Fibroblast of upper back skin (primary cell): ENCODE results near the gene CEACAM1.
"Not testable (repeated sequence)": the region's sequence is repeated elsewhere in the genome, so short reads cannot be mapped to it uniquely, and the experiment has no call there.

Experiments
- DNase-seq: peaks from one replicate; pipeline ENCODE4 v3.0.0-alpha.2; 2013

Gene CEACAM1

GRCh38 chr19:42508892-42509444 lies 19.3 kb downstream of the CEACAM1 start:
- DNase-seq: no peak

DNA sequence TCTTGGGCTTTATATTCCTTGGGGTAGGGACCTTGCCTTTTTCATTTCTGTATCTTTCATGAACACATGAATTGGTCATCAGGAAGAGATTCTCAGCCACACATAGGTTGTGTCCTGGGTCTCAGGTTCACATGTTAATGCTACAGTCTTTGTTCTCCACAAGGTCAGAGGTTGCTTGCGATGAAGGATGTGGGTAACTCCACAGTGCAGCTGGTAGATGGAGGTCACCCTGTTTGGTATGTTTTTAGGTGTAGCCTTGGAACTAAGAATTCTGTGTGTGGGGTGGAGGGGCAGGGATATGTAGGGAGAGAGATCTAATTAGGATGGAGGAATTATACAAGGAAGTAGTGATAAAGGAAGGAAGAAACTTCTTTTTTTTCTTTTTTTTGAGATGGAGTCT lies 23.2 kb downstream of the CEACAM1 start:
- no peak for DNase-seq

DNA sequence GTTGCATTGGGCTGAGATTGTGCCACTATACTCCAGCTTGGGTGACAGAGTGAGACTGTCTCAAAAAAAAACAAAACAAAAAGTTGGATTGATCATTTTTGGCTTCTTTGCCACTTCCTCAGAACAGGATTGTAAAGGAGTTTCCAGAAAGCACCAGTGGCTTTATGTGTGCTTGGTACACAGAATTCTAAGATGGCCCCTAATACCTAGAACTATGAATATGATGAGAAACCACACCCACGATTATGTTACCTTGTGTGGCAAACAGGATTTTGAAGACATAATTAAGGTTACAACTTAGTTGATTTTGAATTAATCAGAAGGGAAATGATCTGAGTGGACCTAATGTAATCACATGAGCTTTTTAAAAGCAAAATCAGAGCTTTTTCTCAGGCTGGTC lies 26.5 kb downstream of the CEACAM1 start:
- no peak for DNase-seq

- not testable (repeated sequence) for DNase-seq
Measured at GRCh38 chr19:42501243-42501642, 27.0 kb downstream of the CEACAM1 start.

DNA sequence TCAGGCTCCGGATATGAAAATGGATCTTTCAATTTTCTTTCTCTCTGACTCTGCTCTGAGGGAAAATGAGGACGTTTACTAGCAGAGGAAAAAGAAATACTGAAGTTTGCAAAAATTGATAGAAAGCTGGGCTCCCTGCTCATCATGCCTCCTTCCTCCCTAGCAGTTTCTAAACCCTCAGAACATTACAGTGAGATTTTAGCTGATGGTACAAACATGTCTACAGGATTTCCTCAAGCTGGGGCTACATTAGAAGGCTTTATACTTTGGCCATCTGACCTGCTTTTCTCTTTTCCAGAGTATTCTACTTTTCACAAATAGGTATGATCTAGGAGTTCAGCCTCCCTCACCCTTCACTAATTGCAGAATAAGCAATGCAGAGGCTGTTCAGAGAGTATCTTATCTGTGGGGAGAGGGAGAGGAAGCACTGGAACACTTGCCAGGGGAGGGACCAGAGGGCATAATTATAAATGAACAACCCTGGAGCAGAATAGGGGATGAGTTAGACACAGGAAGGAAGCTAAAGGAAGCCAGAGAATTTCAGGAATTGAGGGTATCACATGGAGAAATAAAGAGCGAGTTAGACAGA lies 30.0 kb downstream of the CEACAM1 start:
- no peak for DNase-seq

GRCh38 chr19:42497492-42498168 lies 30.7 kb downstream of the CEACAM1 start:
- no peak for DNase-seq

DNA sequence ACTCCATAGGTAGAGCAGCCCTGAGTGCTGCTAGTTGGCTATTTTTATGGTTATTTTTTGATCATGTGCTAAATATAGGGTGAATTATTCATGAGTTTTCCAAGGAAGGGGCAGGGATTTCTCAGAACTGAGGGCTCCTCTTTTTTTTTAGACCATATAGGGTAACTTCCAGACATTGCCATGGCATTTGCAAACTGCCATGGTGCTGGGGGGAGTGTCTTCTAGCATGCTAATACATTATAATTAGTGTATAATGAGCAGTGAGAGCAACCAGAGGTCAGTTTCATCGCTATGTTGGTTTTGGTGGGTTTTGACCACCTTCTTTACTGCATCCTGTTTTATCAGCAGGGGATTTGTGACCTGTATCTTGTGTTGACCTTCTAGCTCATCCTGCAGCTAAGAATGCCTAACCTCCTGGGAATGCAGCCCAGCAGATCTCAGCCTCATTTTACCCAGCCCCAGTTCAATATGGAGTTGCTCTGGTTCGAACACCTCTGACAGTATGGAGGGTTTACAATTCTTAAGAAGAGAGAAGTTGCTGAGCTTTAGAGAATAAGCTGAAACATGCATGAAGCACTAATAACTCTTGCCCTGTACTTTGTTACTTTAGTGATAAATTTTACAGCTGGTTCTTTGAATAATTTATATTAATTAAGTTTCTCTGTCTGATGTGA lies 31.7 kb downstream of the CEACAM1 start:
- DNase-seq: no peak

DNA sequence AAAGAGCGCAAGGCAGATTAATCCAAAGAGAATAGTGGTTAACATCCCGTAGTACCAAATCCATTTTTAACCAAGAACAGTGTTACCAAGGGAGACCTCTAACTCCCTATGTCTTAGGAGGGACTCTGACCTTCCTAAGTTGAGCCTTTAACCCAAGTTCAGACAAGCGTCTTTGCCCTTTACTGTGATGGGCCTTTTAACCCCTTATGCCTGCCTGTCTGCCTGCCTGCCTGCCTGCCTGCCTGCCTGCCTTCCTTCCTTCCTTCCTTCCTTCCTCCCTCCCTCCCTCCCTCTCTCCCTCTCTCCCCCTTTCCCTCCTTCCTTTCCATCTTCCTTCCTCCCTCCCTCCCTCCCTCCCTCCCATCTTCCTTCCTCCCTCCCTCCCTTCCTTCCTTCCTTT lies 32.6 kb downstream of the CEACAM1 start:
- no peak for DNase-seq

DNA sequence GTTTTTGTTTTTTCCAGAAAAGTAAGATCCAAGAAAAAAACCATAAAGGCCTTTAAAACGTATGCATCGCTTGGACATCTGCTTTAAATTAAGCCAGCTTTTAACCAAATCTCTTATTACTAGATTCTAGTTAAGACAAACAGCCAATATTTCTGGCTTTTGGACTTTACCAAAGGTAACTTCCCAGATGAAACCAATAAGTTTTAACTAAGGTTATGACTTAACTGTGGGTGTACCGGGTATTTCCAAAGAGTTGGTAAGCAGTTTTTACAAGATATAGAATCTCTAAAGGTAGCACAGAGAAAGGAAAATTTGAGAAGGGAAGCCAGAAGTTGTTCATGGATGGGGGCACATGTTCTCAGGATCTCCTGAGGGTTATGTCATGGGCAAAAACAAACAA lies 34.0 kb downstream of the CEACAM1 start:
- DNase-seq: peak; percentile 27

DNA sequence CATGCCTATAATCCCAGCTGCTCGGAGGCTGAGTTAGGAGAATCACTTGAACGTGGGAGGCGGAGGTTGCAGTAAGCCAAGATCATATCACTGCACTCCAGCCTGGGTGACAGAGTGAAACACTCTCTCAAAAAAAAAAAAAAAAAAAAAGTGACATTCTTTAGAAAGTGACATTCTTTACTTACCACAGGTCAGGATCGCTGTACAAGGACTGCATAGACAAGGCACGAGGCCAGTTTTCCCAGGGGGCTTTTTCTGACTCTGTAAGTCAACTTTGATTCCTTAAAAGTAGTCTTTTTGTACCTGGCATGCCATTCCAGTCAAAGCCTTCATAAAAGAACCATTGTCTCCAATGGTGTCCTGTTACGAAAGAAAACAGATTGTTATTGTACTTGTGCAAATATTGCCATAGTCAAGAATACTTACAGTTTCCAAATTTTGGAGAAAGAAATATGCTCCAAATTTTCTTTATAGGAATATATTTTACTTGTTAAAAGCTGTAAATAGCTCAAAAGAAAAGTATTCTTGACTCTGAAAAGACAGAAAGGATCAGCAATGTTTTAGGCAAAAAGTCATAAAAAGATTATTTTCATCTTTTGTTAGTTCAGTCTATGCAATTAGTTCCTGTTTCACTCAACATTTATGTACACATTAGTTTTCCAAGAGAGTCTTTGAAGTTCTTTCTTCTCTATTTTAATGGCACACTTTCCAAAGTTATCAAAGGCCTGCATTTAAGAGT lies 39.3 kb downstream of the CEACAM1 start:
- DNase-seq: no peak

GRCh38 chr19:42487798-42488178 lies 40.5 kb downstream of the CEACAM1 start:
- DNase-seq: no peak

GRCh38 chr19:42487032-42487797 lies 41.1 kb downstream of the CEACAM1 start:
- DNase-seq: peak; percentile 33

- not testable (repeated sequence) for DNase-seq
Measured at GRCh38 chr19:42485036-42485435, 43.2 kb downstream of the CEACAM1 start.

DNA sequence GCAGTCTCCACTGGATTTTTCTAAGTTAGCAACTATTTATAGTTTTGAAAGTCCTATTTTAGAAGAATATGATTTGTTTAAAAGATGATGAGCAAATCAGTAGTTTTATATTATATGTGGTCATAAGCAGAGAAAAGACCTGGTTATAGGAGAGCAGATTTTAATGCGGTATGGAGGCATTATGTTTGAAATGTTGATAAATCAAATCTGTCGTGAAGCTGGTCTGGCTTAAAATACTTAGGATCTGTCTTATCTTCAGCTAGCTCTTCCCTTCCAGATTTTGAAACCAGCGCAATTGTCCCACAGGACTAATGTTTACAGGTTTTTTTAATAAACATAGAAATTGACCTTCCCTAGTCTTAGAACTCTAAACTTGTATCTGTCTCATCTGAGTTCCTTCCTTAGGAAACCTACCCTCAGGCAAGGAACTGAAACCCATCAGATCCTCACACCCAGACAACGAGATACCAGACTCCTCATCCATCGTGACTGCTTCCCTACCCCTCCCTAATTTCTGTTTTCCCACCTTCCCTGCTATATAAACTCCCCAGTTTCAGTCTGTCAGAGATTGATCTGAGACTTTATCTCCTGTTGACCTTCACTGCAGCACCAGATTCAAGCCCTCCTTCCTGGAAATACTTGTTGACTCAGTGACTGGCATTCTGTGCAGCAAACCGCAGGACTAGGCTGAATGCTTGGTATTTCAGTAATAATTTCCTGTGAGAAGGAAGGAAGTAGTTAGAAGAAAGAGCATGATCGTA lies 47.8 kb downstream of the CEACAM1 start:
- DNase-seq: peak; percentile 41

- DNase-seq: no peak
Measured at GRCh38 chr19:42479736-42480135, 48.5 kb downstream of the CEACAM1 start.

GRCh38 chr19:42478765-42479311 lies 49.4 kb downstream of the CEACAM1 start:
- no peak for DNase-seq

- DNase-seq: no peak
Measured at GRCh38 chr19:42477933-42478332, 50.3 kb downstream of the CEACAM1 start.

DNA sequence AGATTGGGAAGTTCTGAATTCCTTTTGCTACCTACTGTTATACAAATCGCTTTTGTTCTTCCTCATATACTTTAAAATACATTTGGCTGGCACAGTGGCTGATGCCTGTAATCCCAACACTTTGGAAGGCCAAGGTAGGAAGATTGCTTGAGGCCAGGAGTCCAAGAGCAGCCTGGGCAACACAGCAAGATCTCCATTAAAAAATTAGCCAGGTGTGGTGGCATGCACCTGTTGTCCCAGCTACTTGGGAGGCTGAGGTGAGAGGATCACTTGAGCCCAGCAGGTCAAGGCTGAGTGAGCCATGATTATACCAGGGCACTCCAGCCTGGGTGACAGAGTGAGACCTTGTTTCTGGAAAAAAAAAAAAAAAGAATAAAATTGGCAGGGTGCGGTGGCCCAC lies 51.2 kb downstream of the CEACAM1 start:
- DNase-seq: no peak

DNA sequence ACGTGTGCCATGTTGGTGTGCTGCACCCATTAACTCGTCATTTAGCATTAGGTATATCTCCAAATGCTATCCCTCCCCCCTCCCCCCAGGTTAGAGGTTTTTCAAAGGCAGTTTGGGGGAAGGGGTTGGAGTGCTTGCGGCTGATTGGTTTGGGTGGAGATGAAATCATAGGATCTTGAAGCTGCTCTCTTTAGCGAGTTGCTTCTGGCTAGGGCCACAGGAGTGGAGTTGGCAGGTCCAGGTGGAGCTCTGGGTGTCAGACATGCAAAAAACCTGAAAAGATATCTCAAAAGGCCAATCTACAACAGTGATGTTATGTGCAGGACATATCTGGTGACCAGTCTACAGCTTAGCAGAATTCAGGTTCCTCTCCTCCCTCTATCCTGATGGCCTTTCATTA lies 52.9 kb downstream of the CEACAM1 start:
- no peak for DNase-seq

- no peak for DNase-seq
Measured at GRCh38 chr19:42474743-42475142, 53.5 kb downstream of the CEACAM1 start.

DNA sequence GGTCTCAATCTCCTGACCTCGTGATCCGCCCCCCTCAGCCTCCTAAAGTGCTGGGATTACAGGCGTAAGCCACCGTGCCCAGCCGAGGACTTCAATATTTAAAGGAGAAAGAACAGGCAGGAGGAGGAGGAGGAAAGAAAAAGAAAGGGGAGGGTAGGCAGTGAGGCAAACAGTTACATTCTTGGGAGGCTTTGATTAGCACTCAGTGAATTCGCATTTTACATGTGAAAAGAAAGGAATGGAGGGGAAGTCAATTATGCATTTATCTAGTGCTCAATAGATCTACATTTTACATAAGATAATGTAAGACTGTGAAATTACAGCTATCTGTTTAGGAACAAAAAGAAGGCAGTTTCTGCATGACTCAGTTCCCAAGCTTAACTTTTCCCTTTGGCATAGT lies 54.6 kb downstream of the CEACAM1 start:
- DNase-seq: no peak
